Lower leg skin (tissue), 4 donors: ENCODE measurements around the gene PPT1. TPM values are rescaled to one million over a fixed set of nuclear protein-coding genes. Genes with fewer than 3 reads are reported as not detected.

Source experiments
- DNase-seq, 2 donors: peaks; one replicate each; pipeline ENCODE4 v3.0.0-alpha.2; 2019; ENCODE audit warnings: low spot score in 2 of 2
- H3K4me3 ChIP-seq: fragments of 200-600 bp; sonication (generic); 2 replicates; pipeline ENCODE4 v1.5.1; 2017; ENCODE audit warnings: mild to moderate bottlenecking, low read depth; ENCODE audit not compliant: poor library complexity, severe bottlenecking
- POLR2A ChIP-seq, 2 donors: fragments of 450-650 bp; IDR thresholded peaks; one replicate each; pipeline ENCODE4 v1.6.1; 2016 to 2017; ENCODE audit warnings: antibody characterized with exemption in 2 of 2, mild to moderate bottlenecking in 1 of 2, moderate library complexity in 1 of 2
- WGBS, 2 donors: methylation state at CpG; one replicate each; pipeline ENCODE4 v1.1.5; 2018; 5-methylcytosine and 5-hydroxymethylcytosine counted together
- intact Hi-C: fragments of 100-400 bp; cut with DNase I; formaldehyde crosslinking; loops from one replicate; pipeline ENCODE4 v1.15.0; 2023; ENCODE audit warnings: low total_unique reads
- total RNA-seq, 4 donors: library from RNA; depleted of rRNA; stranded (reverse); fragments of >200 nt; gene quantifications; one replicate each; pipeline ENCODE4 v1.1.0, GENCODE V29; 2016
- TF ChIP-seq, protein P1 (sequence below), 3 donors: fragments of 450-650 bp; IDR thresholded peaks; one replicate each; pipeline ENCODE4 v1.5.1; 2016; ENCODE audit warnings: antibody characterized with exemption in 3 of 3, mild to moderate bottlenecking in 3 of 3, moderate library complexity in 2 of 3

Gene PPT1
- total RNA-seq, 4 donors from 2014 or later: 28.2 to 42.1 (median 37.5) TPM

DNA sequence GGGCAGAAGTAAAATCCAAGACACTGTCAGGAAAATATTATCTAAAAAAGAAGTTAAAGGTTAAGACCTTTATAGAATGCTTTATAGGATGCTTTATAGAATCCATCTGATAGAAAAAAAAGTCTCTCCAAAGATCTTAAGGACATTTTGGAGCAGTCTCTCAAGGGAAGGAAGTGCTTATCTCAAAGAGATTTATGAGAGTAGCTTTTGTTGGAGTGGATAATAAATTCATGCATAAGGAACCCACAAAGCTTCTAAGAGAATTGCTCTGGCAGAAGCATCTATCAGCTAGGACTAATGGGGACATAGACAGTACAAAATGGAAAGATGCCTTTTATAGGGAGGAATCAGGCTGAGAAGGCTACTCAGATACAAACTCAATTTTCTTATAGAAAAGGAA is 69.4 kb downstream of the PPT1 start:
- intact Hi-C loops: loop anchor here (10.0 kb wide), 1 partner anchor 53 kb away; no protein-coding TSS in a partner anchor
- no peak for TF ChIP-seq POLR2A (IDR thresholded peaks at IDR 0.05)
- TF ChIP-seq, protein P1, sequence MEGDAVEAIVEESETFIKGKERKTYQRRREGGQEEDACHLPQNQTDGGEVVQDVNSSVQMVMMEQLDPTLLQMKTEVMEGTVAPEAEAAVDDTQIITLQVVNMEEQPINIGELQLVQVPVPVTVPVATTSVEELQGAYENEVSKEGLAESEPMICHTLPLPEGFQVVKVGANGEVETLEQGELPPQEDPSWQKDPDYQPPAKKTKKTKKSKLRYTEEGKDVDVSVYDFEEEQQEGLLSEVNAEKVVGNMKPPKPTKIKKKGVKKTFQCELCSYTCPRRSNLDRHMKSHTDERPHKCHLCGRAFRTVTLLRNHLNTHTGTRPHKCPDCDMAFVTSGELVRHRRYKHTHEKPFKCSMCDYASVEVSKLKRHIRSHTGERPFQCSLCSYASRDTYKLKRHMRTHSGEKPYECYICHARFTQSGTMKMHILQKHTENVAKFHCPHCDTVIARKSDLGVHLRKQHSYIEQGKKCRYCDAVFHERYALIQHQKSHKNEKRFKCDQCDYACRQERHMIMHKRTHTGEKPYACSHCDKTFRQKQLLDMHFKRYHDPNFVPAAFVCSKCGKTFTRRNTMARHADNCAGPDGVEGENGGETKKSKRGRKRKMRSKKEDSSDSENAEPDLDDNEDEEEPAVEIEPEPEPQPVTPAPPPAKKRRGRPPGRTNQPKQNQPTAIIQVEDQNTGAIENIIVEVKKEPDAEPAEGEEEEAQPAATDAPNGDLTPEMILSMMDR (IDR thresholded peaks at IDR 0.05): no peak
- DNase-seq: no peak
- H3K4me3 ChIP-seq: no peak overlapping the region

DNA sequence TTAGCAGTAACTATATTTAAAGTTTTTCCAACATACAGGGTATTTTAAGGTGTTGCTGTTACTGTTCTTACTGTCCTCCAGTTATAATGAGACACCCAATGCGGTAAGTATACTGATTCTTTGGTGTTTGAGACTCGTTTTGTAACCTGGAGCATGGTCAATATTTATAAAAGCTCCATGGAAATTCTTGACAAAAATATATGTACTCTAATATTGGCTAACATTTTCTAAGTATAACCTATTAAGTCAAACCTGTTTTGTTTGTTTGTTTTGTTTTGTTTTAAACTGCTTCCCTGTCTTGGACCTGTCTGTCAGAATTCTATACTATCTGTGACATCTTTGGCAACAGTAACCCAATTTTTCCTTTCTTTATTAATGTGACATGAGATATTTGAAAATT is 72.4 kb downstream of the PPT1 start:
- DNase-seq: no peak
- intact Hi-C loops: loop anchor here (10.0 kb wide), 1 partner anchor 50 kb away; no protein-coding TSS in a partner anchor
- WGBS, 2 donors: 44 to 57% methylated on average over 2 of the region's 2 CpGs
- no peak overlapping the region for H3K4me3 ChIP-seq
- no peak for TF ChIP-seq POLR2A (IDR thresholded peaks at IDR 0.05)
- TF ChIP-seq, protein P1 (IDR thresholded peaks at IDR 0.05): no peak

DNA sequence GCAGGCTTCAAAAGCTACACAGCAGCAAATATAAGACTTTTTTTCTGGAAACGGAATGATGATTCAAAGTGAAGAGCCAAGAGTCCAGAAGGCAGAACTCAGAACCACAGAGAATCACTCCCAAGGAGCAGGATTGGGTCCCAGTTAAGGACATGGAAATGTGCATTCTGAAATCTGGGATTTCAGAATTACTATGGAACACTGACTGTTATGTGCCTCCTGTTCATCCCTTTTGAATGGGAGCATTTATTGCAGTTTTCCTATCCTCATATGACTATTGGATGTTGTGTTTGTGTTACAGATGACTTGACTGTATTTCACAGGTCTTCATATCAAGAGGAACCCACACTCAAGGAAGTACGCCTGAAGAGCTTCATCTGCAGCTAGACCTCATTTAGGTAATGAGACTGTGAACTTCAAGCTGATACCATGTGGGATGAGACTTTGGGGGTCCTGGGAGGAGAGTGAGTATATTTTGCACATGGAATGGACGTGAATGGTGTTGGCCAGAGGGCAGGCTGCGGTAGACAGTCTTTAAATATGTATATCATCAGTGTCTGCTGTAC is 73.6 kb downstream of the PPT1 start:
- intact Hi-C loops: loop anchor here (10.0 kb wide), 1 partner anchor 49 kb away; no protein-coding TSS in a partner anchor
- no peak overlapping the region for H3K4me3 ChIP-seq
- DNase-seq: no peak
- WGBS, 2 donors: 79 to 88% methylated on average over 4 of the region's 4 CpGs
- no peak for TF ChIP-seq POLR2A (IDR thresholded peaks at IDR 0.05)
- TF ChIP-seq, protein P1 (IDR thresholded peaks at IDR 0.05): no peak

Other genes starting within 250 kb of the PPT1 start
- 10 to 100 TPM; 22.3 to 49.2 (median 33.7) TPM for gene TRIT1, start 213.7 kb downstream of the PPT1 start, total RNA-seq
- gene MYCL, start 195.3 kb downstream of the PPT1 start, total RNA-seq: 100 to 1,000 TPM in 3 of 4 donors, 10 to 100 TPM in 1; 66.9 to 178 (median 123) TPM
- 100 to 1,000 TPM; 103 to 209 (median 131) TPM for gene MFSD2A, start 142.1 kb downstream of the PPT1 start, total RNA-seq
- gene CAP1, start 56.5 kb downstream of the PPT1 start, total RNA-seq: 100 to 1,000 TPM; 136 to 173 (median 143) TPM
- gene RLF, start 64.1 kb upstream of the PPT1 start, total RNA-seq: 10 to 100 TPM; 22.8 to 30.9 (median 25.3) TPM
- not detected for gene TMCO2, start 150.7 kb upstream of the PPT1 start, total RNA-seq
- 10 to 100 TPM; 14.9 to 29.8 (median 27.4) TPM for gene ZMPSTE24, start 161.0 kb upstream of the PPT1 start, total RNA-seq
- gene COL9A2, start 220.0 kb upstream of the PPT1 start, total RNA-seq: 1 to 10 TPM; 2.4 to 8.7 (median 4.3) TPM